Heart left ventricle (tissue), 16 donors: ENCODE data around the gene TAGAP. TPM values are rescaled to one million over a fixed set of nuclear protein-coding genes. Genes with fewer than 3 reads are reported as not detected.

ENCODE experiments used
- ATAC-seq, 4 donors: fragments of 200-7000 bp; cut with Tn5 transposase; one replicate each; pipeline ENCODE4 v1.9.1; 2020 to 2022; ENCODE audit warnings: moderate library complexity in 4 of 4, mild to moderate bottlenecking in 3 of 4, moderate number of reproducible peaks in 1 of 4
- DNase-seq, 5 donors: peaks; one replicate each; pipeline ENCODE4 v3.0.0-alpha.2; 2020
- H3K27ac ChIP-seq, 12 donors: fragments of 200-600 bp; sonication (generic) in 4 of 12; one replicate each; pipeline versions ENCODE4 v1.5.0 to v1.8.0; 2016 to 2022; ENCODE audit warnings: mild to moderate bottlenecking in 2 of 12
- H3K27me3 ChIP-seq, 9 donors: fragments of 200-600 bp; sonication (generic) in 2 of 9; one replicate each; pipeline versions ENCODE4 v1.5.1 to v1.8.0; 2016 to 2022; ENCODE audit warnings: mild to moderate bottlenecking in 3 of 9
- H3K36me3 ChIP-seq, 9 donors: fragments of 200-600 bp; sonication (generic) in 2 of 9; one replicate each; pipeline versions ENCODE4 v1.5.0 to v1.8.0; 2018 to 2022; ENCODE audit warnings: mild to moderate bottlenecking in 2 of 9
- H3K4me1 ChIP-seq, 12 donors: fragments of 200-600 bp; sonication (generic) in 4 of 12; one replicate each; pipeline versions ENCODE4 v1.5.0 to v1.8.0; 2016 to 2022; ENCODE audit warnings: mild to moderate bottlenecking in 3 of 12
- H3K4me3 ChIP-seq, 12 donors: fragments of 200-600 bp; sonication (generic) in 4 of 12; one replicate each; pipeline versions ENCODE4 v1.5.0 to v1.8.0; 2017 to 2022; ENCODE audit warnings: mild to moderate bottlenecking in 9 of 12, moderate library complexity in 4 of 12
- H3K9me3 ChIP-seq, 12 donors: fragments of 200-600 bp; sonication (generic) in 4 of 12; one replicate each; pipeline versions ENCODE4 v1.5.0 to v1.8.0; 2016 to 2022; ENCODE audit warnings: mild to moderate bottlenecking in 1 of 12
- POLR2A ChIP-seq, 2 donors: fragments of 450-650 bp; IDR thresholded peaks; one replicate each; pipeline ENCODE4 v1.6.1; 2017; ENCODE audit warnings: antibody characterized with exemption in 2 of 2, mild to moderate bottlenecking in 2 of 2, moderate library complexity in 2 of 2
- WGBS, 4 donors: extraction: QIAGEN DNeasy Blood & Tissue Kit in 2 of 4; methylation state at CpG; one replicate each; pipeline versions ENCODE4 v1.1.5 to v1.1.7; 2013 to 2018; 5-methylcytosine and 5-hydroxymethylcytosine counted together
- intact Hi-C, 10 donors: fragments of 100-400 bp; cut with DNase I; formaldehyde crosslinking; loops; one replicate each; pipeline versions ENCODE4 v1.11.1 to v1.14.2; 2022
- polyA plus RNA-seq, 2 donors: library from polyadenylated mRNA; stranded (reverse); fragments of 200-250 nt; gene quantifications; one replicate each; pipeline ENCODE4 v1.2.3, GENCODE V29; 2013
- total RNA-seq, 9 donors: library from RNA; depleted of rRNA in 2 of 9; stranded (reverse); fragments of >200 nt in 2 of 9; fragmentation: NEBNext Ultra II Directional in 3 of 9; extraction: Animal tissue kit (Norgen Biotek cat#: 25700) in 3 of 9; gene quantifications; one replicate each; pipeline versions ENCODE4 v1.1.0 to v1.2.4, GENCODE V29; 2016 to 2023
- TF ChIP-seq, protein P1 (sequence below), 12 donors: fragments of 200-600 bp; sonication (generic) in 4 of 12; IDR thresholded peaks; one replicate each; pipeline versions ENCODE4 v1.5.0 to v1.8.0; 2018 to 2022; ENCODE audit warnings: antibody characterized with exemption in 12 of 12, mild to moderate bottlenecking in 5 of 12
- donor health status: ischemic (EF 13 %, LVEDD 7.1; RV severe dilation, severe dysfunction).
- donor health status: healthy with polysubstance abuse.
- donor health status: DM: no; HTN: yes; CAD: no.
- donor health status: DM: no; HTN: no; CAD: no.
- donor health status: ischemic (EF 25% LVEDD 6.9; RV normal size, moderate dysfunction).
- donor health status: ischemic (EF 25% LVEDD 5.7; RV mildly dilated, moderate dysfunction).
- donor health status: healthy.
- donor health status: DM: yes; HTN: yes; CAD: no.
- donor health status: ischemic (EF 35%, LVEDD 5.7; RV mildly dilated, moderate dysfunction).
- donor health status: nonischemic (EF 11% LVEDD 7.7; RV severe dilation, severe dysfunction).
- donor health status: DM: yes; HTN: yes; CAD: no.
- donor health status: PGD.
- donor health status: ischemic (EF 29% LVEDD 5.4; RV normal size, mild dysfunction).
- donor health status: nonischemic (EF 23%, LVEDD 6.1; RV moderate dilation, normal function).

TAGAP gene
- total and polyA plus RNA-seq, 11 donors, result 0.23 to 9.3 (median 1.3) TPM

- Histone ChIP-seq H3K4me1 (no peaks in the 10 kb centered on the region), H3K27ac (no peak overlapping the region), H3K27me3 (no peaks in the 10 kb centered on the region), H3K36me3 (peaks cover 0 to 11% (median 0%) of the 10 kb centered on the region in 9 donors), H3K4me3 (no peak overlapping the region), H3K9me3 (peaks cover 0 to 28% (median 6%) of the 10 kb centered on the region in 12 donors)
- ATAC-seq, result no peak
- DNase-seq, result no peak
- 93 to 100% (median 96%) methylated on average over 1 of the region's 1 CpG for WGBS, 4 donors
- intact Hi-C loops, result no loop called here
- TF ChIP-seq POLR2A (IDR thresholded peaks at IDR 0.05), result no peak
- TF ChIP-seq, protein P1, sequence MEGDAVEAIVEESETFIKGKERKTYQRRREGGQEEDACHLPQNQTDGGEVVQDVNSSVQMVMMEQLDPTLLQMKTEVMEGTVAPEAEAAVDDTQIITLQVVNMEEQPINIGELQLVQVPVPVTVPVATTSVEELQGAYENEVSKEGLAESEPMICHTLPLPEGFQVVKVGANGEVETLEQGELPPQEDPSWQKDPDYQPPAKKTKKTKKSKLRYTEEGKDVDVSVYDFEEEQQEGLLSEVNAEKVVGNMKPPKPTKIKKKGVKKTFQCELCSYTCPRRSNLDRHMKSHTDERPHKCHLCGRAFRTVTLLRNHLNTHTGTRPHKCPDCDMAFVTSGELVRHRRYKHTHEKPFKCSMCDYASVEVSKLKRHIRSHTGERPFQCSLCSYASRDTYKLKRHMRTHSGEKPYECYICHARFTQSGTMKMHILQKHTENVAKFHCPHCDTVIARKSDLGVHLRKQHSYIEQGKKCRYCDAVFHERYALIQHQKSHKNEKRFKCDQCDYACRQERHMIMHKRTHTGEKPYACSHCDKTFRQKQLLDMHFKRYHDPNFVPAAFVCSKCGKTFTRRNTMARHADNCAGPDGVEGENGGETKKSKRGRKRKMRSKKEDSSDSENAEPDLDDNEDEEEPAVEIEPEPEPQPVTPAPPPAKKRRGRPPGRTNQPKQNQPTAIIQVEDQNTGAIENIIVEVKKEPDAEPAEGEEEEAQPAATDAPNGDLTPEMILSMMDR (IDR thresholded peaks at IDR 0.05), result no peak
Observed at GRCh38 chr6:158988477-158988876, 56.3 kb downstream of the TAGAP start.

GRCh38 chr6:158987657-158988056, 57.1 kb downstream of the TAGAP start:
- no peak for TF ChIP-seq POLR2A (IDR thresholded peaks at IDR 0.05)
- TF ChIP-seq, protein P1 (IDR thresholded peaks at IDR 0.05), result no peak
- Histone ChIP-seq H3K4me3 (no peak overlapping the region), H3K36me3 (peaks cover 0 to 4% (median 0%) of the 10 kb centered on the region in 9 donors), H3K27me3 (no peaks in the 10 kb centered on the region), H3K9me3 (peaks cover 0 to 28% (median 6%) of the 10 kb centered on the region in 12 donors), H3K27ac (no peak overlapping the region), H3K4me1 (no peaks in the 10 kb centered on the region)
- WGBS, 4 donors, result 95 to 100% (median 98%) methylated on average over 1 of the region's 1 CpG
- no peak for DNase-seq
- intact Hi-C loops, result no loop called here
- no peak for ATAC-seq

Other genes starting within 250 kb of the TAGAP start
- gene EZR, start 225.6 kb downstream of the TAGAP start, total RNA-seq, result 100 to 1,000 TPM; 114 to 293 (median 161) TPM
- gene EZR, start 225.6 kb downstream of the TAGAP start, polyA plus RNA-seq, result 100 to 1,000 TPM; 121 to 541 TPM
- gene RSPH3, start 44.8 kb downstream of the TAGAP start, total RNA-seq, result 10 to 100 TPM in 4 of 9 donors, 1 to 10 TPM in 5; 6.2 to 13.2 (median 9.6) TPM
- gene RSPH3, start 44.8 kb downstream of the TAGAP start, polyA plus RNA-seq, result 1 to 10 TPM; 3.4 to 7.6 TPM
- 1 to 10 TPM in 6 of 9 donors, under 1 TPM in 3; 0.51 to 7.5 (median 1.5) TPM for gene FNDC1, start 124.4 kb upstream of the TAGAP start, total RNA-seq
- under 1 TPM; 0.08 to 0.19 TPM for gene FNDC1, start 124.4 kb upstream of the TAGAP start, polyA plus RNA-seq